Activated CD4-positive, alpha-beta T cell treated with anti-CD3 and anti-CD28 coated beads, Interleukin-2, amount 50 U/mL, for 16 hours (primary cell): ENCODE results near the gene ZNF117.
"Not testable (repeated sequence)": the region's sequence is repeated elsewhere in the genome, so short reads cannot be mapped to it uniquely, and the experiment has no call there.

Experiments used
- DNase-seq: peaks from one replicate; pipeline ENCODE4 v3.0.0-alpha.2; 2020

ZNF117 gene

GRCh38 chr7:64996305-64996704 is 5.5 kb upstream of the ZNF117 start:
- DNase-seq, result no peak

- DNase-seq, result no peak
Observed at GRCh38 chr7:64993901-64994300, 3.1 kb upstream of the ZNF117 start.

- DNase-seq, result no peak
Observed at GRCh38 chr7:64992971-64993370, 2.1 kb upstream of the ZNF117 start.

GRCh38 chr7:64990216-64990615 is 620 bp downstream of the ZNF117 start:
- DNase-seq, result no peak

GRCh38 chr7:64978497-64979203 is 12.2 kb downstream of the ZNF117 start:
- DNase-seq, result no peak

GRCh38 chr7:64965594-64965993 is 25.2 kb downstream of the ZNF117 start:
- no peak for DNase-seq

- no peak for DNase-seq
Observed at GRCh38 chr7:64959072-64959747, 31.6 kb downstream of the ZNF117 start.

- peak; percentile 45 for DNase-seq
Observed at GRCh38 chr7:64951250-64951848, 39.5 kb downstream of the ZNF117 start.

- DNase-seq, result not testable (repeated sequence)
Observed at GRCh38 chr7:64950673-64951072, 40.2 kb downstream of the ZNF117 start.

- not testable (repeated sequence) for DNase-seq
Observed at GRCh38 chr7:64948774-64949173, 42.1 kb downstream of the ZNF117 start.

GRCh38 chr7:64947252-64948000 is 43.4 kb downstream of the ZNF117 start:
- DNase-seq, result no peak

GRCh38 chr7:64946772-64947171 is 44.1 kb downstream of the ZNF117 start:
- no peak for DNase-seq

GRCh38 chr7:64945503-64946175 is 45.2 kb downstream of the ZNF117 start:
- no peak for DNase-seq

GRCh38 chr7:64944667-64945502 is 46.0 kb downstream of the ZNF117 start:
- not testable (repeated sequence) for DNase-seq

- not testable (repeated sequence) for DNase-seq
Observed at GRCh38 chr7:64940021-64940420, 50.8 kb downstream of the ZNF117 start.

GRCh38 chr7:64938540-64938939 is 52.3 kb downstream of the ZNF117 start:
- DNase-seq, result no peak

GRCh38 chr7:64934478-64934877 is 56.4 kb downstream of the ZNF117 start:
- no peak for DNase-seq

- DNase-seq, result not testable (repeated sequence)
Observed at GRCh38 chr7:64928252-64929187, 62.3 kb downstream of the ZNF117 start.
